Neutrophil (primary cell): Measurements from ENCODE around the gene KLRK1.
"Not testable (repeated sequence)": the region's sequence is repeated elsewhere in the genome, so short reads cannot be mapped to it uniquely, and the experiment has no call there.

Source experiments
- H3K27ac ChIP-seq: fragments of 200-600 bp; sonication (generic); 2 replicates; pipeline ENCODE4 v1.5.1; 2016; ENCODE audit warnings: mild to moderate bottlenecking, moderate library complexity
- H3K27me3 ChIP-seq: fragments of 200-600 bp; sonication (generic); 2 replicates; pipeline ENCODE4 v1.6.0; 2016; ENCODE audit warnings: mild to moderate bottlenecking
- H3K36me3 ChIP-seq: fragments of 200-600 bp; sonication (generic); 2 replicates; pipeline ENCODE4 v1.5.1; 2017
- H3K4me1 ChIP-seq, 2 experiments: fragments of 200-600 bp in 1 of 2; sonication (generic) in 1 of 2; 1 replicate in 1 of 2; 2 replicates in 1 of 2; pipeline versions ENCODE4 v1.5.1 to v1.6.1; 2013 to 2016; ENCODE audit warnings: low read depth in 1 of 2, low read length in 1 of 2, mild to moderate bottlenecking in 1 of 2, moderate library complexity in 1 of 2; ENCODE audit not compliant: control insufficient read depth in 1 of 2, insufficient read depth in 1 of 2
- H3K4me3 ChIP-seq, 2 experiments: fragments of 200-600 bp in 1 of 2; sonication (generic) in 1 of 2; 1 replicate in 1 of 2; 2 replicates in 1 of 2; pipeline ENCODE4 v1.5.1; 2013 to 2016; ENCODE audit warnings: low read depth in 1 of 2, low read length in 1 of 2, mild to moderate bottlenecking in 1 of 2, moderate library complexity in 1 of 2
- H3K9me3 ChIP-seq: fragments of 200-600 bp; sonication (generic); 2 replicates; pipeline ENCODE4 v1.5.1; 2016
- TF ChIP-seq, protein P1 (sequence below): fragments of 200-600 bp; sonication (generic); IDR thresholded peaks from 2 replicates; pipeline ENCODE4 v1.5.1; 2016; ENCODE audit warnings: antibody characterized with exemption

The KLRK1 gene

DNA sequence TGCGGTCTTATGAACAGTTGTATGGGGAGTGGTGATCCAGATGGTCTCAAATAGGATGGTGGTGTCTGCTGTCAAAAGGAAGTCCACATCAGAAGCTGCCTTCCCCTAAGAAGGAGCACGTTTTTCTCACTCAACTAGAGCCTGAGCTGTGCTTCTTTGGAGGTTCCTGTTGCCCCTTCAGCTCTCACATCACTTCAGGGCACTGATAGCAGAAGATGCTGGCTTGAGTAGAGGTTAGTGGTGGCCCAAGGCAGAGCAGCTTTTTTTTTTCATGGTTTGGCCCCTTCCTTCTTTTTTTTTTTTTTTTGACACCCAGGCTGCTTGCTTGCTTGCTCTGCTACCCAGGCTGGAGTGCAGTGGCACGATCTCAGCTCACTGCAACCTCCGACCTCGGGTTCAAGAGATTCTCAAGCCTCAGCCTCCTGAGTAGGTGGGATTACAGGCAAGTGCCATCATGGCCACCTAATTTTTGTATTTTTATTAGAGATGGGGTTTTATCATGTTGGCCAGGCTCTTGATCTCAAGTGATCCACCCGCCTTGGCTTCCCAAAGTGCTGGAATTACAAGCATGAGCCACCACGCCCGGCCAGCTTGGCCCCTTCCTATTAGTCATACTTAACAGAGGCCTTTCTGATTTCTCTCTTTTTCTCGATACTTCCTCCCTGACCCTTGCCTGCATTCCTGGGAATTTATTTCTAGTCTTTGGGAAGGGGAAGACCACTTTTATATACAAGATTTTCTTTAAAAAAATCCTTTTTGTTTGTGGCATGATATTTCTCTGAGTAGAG lies 50.6 kb downstream of the KLRK1 start:
- peaks cover 3 to 5% of the 10 kb centered on the region in 2 experiments for H3K4me1 ChIP-seq
- no peak overlapping the region for H3K27ac ChIP-seq
- H3K9me3 ChIP-seq = no peaks in the 10 kb centered on the region
- H3K27me3 ChIP-seq = no peaks in the 10 kb centered on the region
- no peaks in the 10 kb centered on the region for H3K36me3 ChIP-seq
- no peak overlapping the region for H3K4me3 ChIP-seq
- TF ChIP-seq, protein P1, sequence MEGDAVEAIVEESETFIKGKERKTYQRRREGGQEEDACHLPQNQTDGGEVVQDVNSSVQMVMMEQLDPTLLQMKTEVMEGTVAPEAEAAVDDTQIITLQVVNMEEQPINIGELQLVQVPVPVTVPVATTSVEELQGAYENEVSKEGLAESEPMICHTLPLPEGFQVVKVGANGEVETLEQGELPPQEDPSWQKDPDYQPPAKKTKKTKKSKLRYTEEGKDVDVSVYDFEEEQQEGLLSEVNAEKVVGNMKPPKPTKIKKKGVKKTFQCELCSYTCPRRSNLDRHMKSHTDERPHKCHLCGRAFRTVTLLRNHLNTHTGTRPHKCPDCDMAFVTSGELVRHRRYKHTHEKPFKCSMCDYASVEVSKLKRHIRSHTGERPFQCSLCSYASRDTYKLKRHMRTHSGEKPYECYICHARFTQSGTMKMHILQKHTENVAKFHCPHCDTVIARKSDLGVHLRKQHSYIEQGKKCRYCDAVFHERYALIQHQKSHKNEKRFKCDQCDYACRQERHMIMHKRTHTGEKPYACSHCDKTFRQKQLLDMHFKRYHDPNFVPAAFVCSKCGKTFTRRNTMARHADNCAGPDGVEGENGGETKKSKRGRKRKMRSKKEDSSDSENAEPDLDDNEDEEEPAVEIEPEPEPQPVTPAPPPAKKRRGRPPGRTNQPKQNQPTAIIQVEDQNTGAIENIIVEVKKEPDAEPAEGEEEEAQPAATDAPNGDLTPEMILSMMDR = no peak

- not testable (repeated sequence) for H3K36me3 ChIP-seq, H3K27me3 ChIP-seq, H3K4me1 ChIP-seq, H3K27ac ChIP-seq, H3K4me3 ChIP-seq, H3K9me3 ChIP-seq
These were observed 51.4 kb downstream of the KLRK1 start for GRCh38 chr12:10338470-10338869.

DNA sequence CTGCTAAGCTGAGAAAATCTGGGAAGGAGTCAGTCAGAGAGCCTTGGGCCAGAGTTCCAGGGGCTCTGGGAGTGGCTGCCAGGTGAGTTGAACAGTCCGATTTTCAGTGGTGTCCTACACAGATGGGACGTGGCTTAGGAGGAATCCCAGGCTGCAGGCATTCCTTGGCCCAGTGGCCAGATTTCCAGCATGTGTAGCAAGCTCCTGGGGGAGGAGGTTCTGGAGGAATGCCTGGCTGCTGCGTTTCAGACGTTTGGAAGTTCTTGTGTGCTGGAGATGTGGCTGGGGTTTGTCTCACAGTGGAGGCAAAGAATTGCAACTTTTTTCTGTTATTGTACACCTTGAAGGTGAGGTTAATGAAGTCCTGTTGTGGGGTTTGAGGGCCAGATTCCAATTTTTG lies 53.6 kb downstream of the KLRK1 start:
- H3K36me3 ChIP-seq = not testable (repeated sequence)

DNA sequence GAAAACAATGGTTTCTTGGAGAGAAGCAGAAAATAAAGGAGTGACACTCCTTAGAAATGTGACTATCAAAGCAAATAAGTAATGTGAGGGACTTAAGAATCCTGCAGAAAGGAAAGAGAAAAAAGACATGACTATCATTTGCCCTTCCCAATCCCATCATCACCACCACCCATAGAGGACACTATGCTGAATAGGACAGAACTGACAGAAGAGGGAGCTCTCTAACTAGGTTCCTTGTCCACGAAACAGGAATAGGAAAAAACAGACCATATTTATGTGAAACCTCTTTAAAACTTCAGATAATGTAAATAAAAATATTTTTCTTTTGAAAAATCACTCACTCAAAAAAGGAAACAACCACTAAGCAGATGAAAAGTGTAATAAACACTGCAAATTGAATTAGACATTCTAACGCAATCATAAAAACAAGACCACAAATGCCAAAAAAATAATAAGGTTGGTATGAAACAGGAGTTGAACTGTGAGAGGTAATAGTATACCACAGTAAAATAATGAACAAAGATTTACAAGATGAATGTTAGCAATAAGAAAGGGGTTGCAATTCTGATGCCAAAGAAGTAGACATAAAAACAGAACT lies 58.1 kb downstream of the KLRK1 start:
- Histone ChIP-seq H3K9me3 (no peaks in the 10 kb centered on the region), H3K36me3 (no peaks in the 10 kb centered on the region), H3K27ac (no peak overlapping the region), H3K27me3 (no peaks in the 10 kb centered on the region), H3K4me3 (no peak overlapping the region), H3K4me1 (no peaks in the 10 kb centered on the region)
- TF ChIP-seq, protein P1 = no peak

More for the DNA sequence above, 53.6 kb downstream of the KLRK1 start:
- not testable (repeated sequence) for H3K9me3 ChIP-seq, H3K27ac ChIP-seq, H3K4me1 ChIP-seq, H3K27me3 ChIP-seq, H3K4me3 ChIP-seq

DNA sequence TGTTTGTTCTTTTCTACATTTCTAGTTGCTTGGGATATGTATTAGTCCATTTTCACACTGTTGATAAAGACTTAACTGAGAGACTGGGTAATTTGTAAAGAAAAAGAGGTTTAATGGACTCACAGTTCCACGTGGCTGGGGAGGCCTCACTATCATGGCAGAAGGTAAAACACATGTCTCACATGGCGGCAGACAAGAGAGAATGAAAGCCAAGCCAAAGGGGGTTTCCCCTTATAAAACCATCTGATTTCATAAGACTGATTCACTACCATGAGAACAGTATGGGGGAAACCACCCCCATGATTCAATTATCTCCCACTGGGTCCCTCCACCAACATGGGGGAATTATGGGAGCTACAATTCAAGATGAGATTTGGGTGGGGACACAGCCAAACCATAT lies 61.1 kb downstream of the KLRK1 start:
- not testable (repeated sequence) for H3K36me3 ChIP-seq, H3K9me3 ChIP-seq, H3K4me3 ChIP-seq, H3K4me1 ChIP-seq, H3K27ac ChIP-seq, H3K27me3 ChIP-seq
